Kidney tubule cell (primary cell): ENCODE measurements around the gene MOGAT2.

Experiments
- DNase-seq: peaks from one replicate; pipeline ENCODE4 v3.0.0-alpha.2; 2018; ENCODE audit warnings: low spot score

MOGAT2 gene

GRCh38 chr11:75781296-75781695 lies 63.7 kb downstream of the MOGAT2 start:
- DNase-seq, result no peak

GRCh38 chr11:75781831-75782230 lies 64.2 kb downstream of the MOGAT2 start:
- DNase-seq, result no peak
